ENCODE results near the gene MED9.
"Not testable (repeated sequence)": the region's sequence is repeated elsewhere in the genome, so short reads cannot be mapped to it uniquely, and the experiment has no call there.

Gene MED9

DNA sequence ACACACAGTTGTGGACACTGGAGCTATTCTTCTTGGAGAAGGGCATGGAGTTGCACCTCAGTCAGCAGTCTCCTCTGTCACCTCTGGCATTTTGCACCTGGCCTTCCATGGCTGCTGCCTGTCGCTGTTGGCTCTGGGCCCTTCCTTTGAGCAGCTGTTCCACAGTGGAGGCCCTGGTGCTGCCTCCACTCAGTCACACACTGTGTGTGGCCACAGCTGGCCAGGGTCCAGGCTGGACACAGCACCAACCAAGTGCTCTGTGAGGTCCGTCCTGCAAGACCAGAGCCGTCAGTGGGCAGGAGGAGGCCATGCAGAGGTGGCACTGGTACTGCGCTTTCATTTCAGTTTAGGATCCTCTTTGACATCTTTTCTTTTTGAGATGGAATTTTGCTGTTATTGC lies 21.6 kb upstream of the MED9 start:
- DNase-seq: no peak

DNA sequence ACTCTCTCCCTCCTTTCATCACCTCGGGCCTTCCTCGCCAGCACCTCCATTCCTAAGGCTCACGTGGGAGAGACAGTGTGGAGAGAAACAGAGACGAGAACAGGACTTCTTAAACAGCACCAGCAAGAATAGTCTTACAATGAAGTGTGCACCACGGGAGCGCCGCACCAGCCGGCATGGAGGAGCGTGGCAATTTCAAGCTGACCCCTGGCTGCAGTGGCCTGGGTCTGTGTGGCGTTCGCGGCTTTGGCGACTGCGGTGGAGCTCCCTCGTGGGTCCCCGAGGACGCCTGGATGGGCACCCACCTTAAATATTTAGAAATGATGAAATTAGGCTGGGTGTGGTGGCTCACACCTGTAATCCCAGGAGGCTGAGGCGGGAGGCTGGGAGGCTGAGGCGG lies 20.5 kb upstream of the MED9 start:
- no peak for DNase-seq

DNA sequence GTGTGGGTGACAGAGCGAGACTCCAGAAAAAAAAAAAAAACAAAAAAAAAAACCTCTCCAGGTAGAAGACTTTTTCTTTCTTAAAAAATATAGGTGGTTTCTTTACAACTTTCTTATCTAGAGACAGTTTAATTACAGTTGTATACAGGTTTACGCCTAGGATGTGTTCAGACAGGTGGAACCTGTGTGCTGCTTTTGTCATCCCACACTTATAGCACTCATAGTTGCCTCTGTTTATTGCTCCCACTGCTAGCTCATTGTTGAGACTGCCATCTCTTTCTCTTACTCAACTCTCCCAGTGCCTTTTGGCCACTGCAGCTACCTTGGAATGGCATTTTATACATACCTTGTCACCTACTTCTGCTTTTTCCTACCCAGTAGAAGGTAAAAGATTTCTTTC lies 19.1 kb upstream of the MED9 start:
- no peak for DNase-seq

DNA sequence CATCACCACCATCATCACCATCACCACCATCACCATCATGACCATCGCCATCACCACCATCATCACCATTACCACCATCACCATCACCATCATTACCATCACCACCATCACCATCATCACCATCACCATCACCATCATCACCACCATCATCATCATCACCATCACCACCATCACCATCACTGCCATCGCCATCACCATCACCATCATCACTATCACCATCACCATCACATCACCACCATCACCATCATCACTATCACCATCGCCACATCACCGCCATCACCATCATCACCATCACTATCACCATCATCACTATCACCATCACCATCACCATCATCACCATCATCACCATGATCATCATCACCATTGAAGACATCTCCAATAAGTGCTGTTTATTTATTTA lies 16.8 kb upstream of the MED9 start:
- no peak for DNase-seq

DNA sequence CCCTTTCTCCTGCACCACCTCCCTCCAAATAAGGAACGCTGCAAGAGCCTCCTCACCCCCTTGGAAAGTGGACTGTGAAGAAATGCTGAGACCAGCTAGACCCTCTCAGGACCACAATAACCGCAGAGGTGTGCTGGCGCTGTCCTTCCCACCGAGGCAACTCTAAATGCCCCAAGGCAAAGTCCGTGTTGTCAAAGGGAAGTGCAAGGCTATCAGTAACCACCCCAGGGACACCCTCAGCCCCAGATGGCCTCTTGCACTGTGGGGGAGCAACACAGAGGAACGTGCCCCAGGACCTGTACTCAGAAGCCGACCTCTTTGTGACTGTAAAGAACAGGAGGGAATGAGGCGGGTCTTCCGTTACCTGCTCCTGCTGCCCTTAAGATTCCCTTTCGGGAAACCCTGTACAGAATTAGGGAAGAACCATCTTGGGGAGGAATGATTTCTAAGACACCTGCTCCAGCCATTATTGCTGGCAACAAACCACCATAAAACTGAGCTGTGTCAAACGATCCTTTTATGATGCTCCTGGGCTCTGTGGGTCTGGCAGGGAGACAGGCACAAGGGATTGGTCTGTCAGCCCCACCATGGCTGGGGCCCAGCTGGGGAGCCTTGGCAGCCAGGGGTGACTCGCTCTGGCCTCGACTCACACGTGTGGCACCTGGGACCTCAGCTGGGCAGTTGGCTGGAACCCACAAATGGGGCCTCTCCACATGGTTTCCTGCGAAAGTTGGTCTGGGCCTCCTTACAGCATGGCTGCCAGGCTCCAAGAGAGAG lies 14.6 kb upstream of the MED9 start:
- DNase-seq: no peak

DNA sequence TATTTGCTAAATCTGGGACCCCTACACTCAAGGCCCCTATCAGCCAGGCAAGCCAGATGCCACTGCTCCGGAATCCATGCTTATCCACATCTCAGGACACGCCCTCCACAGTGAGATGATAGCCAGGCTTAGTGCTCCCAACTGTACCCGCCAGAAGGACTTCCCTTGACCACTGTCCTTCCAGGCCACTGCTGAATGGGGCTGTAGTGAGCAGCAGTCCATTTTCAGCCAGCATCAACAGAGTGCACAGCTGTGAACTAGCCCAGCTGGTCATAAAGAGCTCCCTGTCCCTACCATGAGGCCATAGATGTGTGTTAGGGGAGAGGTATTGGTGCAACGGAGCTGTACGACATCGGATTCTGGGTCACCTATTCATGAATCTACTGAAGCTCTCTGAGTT lies 13.0 kb upstream of the MED9 start:
- DNase-seq: no peak

DNA sequence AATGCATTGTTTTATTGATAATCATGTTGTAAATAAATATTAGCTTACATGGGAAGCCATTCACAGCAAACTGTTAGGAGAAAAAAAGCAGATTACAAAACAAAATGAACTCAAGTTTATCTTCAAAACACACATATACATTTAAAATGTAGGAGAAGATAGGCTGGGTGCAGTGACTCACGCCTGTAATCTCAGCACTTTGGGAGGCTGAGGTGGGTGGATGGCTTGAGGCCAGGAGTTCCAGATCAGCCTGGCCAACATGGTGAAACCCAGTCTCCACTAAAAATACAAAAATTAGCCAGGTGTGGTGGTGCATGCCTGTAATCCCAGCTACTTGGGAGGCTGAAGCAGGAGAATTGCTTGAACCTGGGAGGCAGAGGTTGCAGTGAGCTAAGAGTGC lies 10.9 kb upstream of the MED9 start:
- not testable (repeated sequence) for DNase-seq

DNA sequence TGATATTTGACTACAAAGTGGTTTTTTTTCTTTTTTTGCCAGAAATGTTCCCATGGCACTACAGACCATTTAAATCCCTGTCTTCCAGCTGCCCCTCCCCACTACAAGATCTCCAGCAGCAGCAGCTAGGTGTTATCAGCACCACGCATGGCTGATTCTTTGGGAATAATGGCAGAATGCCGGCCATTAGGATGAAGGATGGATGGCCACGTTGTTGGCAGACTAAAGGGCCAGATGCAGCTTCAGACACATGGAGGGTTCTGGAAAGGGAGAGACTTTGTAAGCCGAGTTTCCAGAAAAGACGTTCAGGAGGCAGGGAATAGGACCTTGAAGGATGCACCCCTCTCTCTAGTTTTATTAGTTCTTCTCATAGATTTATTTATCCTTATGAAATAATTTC lies 10.3 kb upstream of the MED9 start:
- DNase-seq: no peak

DNA sequence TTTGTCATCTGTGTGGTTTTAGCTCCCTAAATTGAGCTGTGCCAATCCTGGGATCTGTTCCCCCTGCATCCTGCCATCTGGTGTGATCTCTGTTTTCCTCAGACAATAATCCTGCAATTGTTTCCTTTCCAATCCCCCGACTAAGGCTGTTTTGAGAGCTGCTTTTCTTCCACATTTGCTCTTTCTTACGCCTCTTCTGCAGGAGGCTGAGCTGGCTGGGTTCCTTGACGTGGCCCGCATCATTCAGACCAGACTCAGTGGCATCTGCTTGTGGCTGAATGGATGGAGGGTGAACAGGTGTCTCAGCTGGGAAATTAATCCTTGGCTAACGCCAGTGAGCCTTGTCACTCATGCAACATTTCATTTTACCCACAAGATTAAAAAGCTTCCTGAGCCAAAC lies 9.8 kb upstream of the MED9 start:
- no peak for DNase-seq

DNA sequence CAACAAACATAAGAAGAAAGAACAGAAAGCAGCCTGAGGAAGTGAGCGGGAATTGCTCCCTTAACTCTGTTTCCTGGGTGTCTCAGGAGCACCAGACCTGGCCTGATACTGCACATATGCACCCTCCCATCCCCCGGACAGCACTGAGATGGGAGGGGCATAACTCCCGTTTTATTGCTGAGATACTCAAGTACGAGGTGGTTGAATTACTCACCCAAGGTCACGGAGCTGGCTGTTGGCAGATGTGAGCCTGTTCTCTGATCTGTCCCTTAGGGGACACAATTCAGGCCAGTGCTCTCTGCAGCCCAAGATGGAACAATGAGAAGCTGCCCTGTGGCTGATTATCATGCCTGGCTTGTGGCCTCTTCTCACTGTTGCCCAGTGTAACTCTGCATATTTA lies 9.1 kb upstream of the MED9 start:
- DNase-seq: peak in 1 of 3 experiments; percentile 30

DNA sequence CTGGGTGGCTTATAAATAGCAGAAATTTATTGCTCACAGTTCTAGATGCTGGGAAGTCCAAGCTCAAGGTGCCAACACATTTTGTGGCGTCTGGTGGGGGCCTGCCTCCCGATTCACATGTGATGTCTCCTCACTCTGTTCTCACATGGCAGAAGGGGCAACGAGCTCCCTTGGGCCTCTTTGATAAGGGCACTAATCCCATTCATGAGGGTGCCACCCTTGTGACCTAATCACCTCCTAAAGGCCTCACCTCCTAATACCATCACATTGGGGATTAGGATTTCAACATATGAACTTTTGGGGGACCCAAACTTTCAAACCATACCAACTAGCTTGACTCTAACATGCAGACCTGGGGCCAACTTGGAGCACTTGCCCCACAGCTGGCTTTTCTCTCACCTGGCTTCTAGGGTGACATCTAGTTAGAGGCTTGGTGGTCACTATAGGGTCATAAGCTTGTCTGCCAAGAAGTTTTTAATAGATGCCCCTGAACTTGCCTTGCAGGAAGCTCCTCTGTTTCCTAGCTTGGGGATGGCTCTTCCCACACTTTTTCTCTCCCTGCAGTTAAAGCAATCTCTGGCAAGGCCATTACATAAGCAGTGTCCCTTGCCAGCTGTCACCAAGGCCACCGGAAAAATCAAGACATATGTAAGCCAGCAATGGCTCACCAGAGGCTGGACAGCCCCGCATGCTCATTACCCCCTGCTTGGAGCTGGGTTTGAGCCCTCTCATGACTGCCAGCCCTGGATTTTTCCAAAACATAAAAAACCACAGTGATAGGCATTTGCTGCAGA lies 8.4 kb upstream of the MED9 start:
- no peak for DNase-seq

DNA sequence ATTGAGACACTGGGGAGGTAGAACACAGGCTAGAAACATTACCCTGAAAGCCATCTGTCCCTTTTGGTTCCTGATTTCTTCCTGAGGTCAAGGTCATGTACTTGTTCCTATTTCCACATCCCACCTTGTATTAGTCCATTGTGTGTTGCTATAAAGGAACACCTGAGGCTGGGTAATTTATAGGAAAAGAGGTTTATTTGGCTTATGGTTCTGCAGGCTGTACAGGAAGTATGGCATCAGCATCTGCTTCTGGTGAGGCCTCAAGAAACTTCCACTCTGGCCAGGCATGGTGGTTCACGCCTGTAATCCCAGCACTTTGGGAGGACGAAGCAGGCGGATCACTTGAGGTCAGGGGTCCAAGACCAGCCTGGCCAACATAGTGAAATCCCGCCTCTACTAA lies 7.4 kb upstream of the MED9 start:
- DNase-seq: no peak

DNA sequence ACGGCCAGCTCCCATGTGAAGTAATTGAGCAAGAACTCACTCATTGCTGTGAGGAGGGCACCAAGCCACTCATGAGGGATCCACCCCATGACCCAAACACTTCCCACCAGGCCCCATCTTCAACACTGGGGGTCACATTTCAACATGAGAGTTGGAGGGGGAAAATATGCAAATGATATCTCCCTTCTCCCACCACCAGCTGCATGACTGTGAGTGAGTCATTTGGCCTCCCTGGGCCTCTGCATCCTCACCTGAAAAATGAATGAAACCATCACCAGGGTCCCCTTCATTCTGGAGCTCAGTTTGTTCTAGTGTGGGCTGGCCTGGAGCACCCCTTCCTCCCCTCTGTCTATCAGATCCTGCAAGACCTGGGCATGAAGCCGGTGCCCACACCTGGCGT lies 6.8 kb upstream of the MED9 start:
- no peak for DNase-seq

DNA sequence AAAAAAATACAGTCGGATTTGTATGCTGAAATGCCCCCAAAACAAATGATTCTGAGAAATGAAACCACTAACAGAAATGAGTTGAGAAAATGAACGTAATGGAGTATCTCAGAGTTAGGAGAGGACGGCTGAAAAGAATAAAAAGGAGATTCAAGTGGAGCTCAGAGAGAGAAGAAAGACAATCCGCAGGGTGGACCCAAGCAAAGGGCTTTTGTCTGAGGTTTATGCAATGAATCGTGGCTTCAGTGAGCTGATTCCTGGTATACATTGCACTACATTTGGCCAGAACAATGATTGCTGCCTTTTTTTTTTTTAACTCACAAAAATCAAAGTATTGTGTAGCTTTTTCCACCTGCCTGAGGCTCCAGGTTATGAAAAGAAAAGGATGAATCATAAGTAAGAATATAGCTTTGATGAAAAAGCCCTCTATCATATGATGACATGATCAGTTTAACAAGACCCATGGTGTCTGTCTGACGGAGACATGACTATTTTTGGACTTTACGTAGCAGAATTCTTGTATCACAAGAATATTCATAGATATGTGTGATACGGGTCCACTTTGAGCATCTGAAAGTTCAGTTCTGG lies 4.4 kb upstream of the MED9 start:
- DNase-seq: peak in 1 of 3 experiments; percentile 17

DNA sequence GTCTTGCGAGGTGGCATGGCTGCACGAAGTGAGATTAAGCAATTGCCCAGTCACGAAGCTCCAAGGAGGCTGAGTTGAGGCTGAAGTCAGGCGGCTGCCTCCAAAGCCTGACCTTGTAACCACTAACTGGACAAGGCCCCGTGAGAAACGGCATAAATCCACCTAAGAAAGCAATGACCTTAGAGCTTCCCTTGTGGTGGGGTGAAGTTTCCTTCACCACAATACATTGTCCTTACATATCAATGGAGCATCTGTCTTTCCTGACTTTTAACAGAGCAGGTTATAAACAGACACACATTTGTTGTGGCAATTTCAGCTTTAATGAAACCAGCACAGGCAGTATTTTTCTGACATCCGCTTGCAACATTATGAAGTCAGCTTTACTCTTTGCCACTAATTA lies 2.5 kb upstream of the MED9 start:
- no peak for DNase-seq

DNA sequence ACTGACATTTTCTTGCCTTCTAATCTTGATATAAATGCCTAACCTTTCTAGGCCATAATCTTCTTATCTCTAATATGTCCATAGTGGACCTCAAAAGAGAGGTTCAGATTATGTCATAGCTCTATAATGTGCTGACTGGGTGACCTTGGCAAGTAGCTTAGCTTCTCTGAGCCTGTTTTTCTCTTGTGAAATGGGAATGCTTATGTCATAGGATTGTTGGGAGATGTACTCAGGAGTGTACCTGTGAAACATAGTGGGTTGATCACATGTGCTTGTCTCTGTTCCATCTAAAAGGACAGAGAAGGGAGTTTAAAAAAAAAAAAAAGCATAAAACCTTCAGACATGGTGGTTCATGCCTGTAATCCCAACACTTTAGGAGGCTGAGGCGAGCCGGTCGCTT lies 2.4 kb downstream of the MED9 start:
- no peak for DNase-seq

DNA sequence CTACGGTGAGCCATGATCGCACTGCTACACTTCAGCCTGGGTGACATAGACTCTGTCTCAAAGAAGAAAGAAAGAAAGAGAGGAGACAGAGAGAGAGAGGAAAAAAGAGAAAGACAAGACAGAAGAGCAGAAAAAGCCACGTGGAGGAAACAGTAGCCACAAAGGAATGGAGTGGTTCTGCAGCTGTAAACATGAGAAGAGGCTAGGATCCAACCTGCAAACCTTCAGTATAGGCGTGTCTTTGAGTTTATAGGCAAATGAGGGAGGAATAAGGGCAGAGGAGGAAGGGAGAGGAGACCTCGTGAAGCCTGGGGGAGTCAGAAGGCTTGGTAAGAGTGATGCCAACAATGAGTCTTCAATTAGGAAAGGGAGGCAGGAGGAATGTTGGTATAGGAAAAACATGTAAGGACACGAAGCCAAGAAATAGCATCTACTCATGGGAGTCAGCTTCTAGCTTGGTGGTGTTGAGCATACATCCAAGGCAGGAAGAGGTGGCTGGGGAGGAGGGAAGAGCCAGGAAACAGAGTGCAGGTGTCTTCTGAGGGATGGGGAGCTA lies 3.9 kb downstream of the MED9 start:
- no peak for DNase-seq

DNA sequence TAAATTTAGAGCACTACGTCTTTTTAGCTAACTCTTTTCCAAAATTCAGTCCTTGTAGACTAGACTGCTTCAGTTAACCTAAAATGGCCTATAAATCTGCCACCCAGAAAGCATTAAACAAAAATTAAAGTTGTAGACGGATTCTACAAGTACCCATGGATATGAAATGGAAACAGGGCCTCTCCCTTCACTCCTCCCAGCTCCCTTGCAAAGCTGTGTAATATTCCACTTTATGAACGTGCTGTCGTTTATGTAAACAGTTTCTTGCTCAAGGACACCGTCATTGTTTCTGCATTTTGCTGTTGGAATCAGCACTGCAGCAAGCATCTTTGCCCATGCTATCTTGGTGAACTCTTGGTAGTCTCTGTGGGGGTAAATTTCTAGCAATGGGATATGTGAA lies 5.1 kb downstream of the MED9 start:
- DNase-seq: no peak

DNA sequence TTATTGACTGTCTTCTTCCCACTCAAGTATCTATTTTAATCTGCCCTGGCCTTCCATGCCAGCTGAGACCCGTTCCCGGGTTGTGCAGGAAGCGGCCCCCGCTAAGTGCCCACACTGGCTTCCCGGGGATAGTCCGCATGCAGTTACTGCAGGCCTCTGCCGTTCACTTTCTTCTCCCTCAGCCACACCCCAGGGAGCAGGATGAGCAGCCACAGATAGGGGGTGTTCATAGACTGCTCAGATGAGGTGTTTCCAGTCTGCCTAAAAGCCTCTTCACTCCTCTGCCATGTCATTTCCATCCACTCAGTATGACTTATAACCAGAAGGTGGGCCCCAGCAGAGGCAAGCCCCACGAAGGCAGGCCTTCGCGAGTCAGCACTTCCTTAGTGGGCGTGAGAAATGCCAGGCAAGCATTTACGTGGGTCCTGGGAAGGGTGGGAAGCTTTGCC lies 7.7 kb downstream of the MED9 start:
- no peak for DNase-seq

DNA sequence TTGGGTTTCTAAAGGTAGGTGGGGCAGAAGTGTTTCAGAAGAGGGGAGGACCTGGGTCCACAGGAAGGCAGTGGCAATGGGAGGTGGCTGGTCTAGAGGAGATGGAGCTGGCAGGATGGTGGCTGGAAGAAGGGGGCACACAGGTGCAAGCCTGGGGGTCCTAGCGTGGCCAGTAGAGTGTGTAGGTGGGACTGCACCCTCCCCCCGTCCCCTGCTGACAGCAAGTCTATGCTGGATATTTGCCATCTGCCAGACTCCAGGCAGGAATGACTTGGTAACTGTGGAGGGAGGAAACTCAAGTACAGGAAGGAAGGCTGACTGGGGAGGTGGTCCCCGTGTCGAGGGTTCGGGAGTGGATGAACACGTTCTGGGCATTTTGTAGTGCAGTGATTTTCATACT lies 8.6 kb downstream of the MED9 start:
- DNase-seq: no peak

DNA sequence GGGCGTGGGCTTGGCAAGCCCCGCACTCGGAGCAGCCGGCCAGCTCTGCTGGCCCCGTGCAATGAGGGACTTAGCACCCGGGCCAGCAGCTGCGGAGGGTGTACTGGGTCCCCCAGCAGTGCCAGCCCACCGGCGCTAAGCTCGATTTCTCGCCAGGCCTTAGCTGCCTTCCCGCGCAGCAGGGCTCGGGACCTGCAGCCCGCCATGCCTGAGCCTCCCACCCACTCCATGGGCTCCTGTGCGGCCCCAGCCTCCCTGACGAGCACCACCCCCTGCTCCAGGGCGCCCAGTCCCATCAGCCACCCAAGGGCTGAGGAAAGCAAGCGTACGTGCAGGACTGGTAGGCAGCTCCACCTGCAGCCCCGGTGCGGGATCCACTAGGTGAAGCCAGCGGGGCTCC lies 9.6 kb downstream of the MED9 start:
- not testable (repeated sequence) for DNase-seq

DNA sequence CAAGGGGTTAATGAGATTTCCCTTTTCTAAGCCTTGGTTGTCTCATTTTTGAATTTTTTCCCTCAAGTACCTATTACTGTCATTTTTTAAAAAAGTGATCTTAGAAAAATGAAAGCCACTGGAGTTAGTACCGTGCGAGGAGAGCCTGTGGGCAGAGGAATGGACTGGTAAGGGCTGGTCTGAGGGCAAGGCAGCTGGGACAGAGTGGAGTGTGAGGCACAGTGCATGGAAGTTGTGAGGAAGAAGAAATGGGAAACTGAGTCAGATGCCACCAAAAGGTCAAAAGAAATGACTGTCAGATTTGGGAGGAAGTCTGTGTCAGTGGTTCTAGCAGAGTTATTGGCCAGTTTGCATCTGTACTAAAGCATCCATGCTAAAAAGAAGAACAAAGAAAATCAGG lies 11.2 kb downstream of the MED9 start:
- DNase-seq: no peak

DNA sequence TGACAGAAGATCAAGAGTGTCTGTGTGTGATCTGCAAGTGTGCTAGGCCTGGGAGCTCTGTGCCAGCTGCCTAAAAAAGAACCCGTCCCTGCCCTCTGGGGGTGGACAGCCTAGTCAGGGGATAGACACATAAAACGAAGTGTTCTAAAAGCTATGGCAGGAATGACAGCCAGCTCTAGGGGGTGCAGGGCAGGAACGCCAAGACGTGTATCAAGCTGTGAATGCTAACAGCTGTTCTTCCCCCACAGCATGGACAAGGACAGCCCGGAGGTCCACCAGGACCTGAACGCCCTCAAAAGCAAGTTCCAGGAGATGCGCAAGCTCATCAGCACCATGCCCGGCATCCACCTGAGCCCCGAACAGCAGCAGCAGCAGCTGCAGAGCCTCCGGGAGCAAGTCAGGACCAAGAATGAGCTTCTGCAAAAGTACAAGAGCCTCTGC lies 14.3 kb downstream of the MED9 start:
- DNase-seq: no peak

DNA sequence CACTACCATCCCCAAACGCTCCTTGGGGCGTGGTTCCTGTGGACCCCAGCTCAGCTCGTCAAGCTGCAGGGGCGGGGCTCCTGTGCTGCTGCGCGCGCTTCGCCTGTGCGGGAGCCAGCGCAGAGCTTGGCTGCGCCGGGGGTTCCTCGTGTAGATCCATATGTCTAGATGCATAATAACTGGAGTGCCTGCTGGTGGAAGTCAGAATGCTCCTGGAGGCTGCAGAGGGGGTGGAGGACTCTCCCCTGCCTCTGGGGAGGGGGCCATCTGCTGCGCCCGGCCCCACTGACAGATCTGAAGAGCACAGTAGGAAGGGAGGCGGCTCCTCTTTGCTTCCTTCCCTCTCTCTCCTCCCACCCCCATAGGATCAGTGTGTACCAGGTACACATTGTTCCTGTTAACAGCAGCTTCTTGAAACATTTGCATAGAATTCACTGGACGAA lies 14.8 kb downstream of the MED9 start:
- no peak for DNase-seq
